UCSD-AML1 (cell line): Measurements from ENCODE around the gene ESD.
"Not testable (repeated sequence)": the region's sequence is repeated elsewhere in the genome, so short reads cannot be mapped to it uniquely, and the experiment has no call there.

Experiments
- DNase-seq: peaks from one replicate; lab custom pipeline; 2025; ENCODE audit not compliant: unreplicated experiment; lab: John Stamatoyannopoulos, UW

ESD gene

GRCh38 chr13:46795321-46795720, 1.6 kb downstream of the ESD start:
- no peak for DNase-seq

GRCh38 chr13:46783504-46783903, 13.5 kb downstream of the ESD start:
- DNase-seq: no peak

GRCh38 chr13:46782691-46783090, 14.3 kb downstream of the ESD start:
- DNase-seq: no peak

- no peak for DNase-seq
Measured at GRCh38 chr13:46782066-46782465, 14.9 kb downstream of the ESD start.

GRCh38 chr13:46778890-46779289, 18.1 kb downstream of the ESD start:
- DNase-seq: no peak

- DNase-seq: no peak
Measured at GRCh38 chr13:46778095-46778494, 18.9 kb downstream of the ESD start.

- no peak for DNase-seq
Measured at GRCh38 chr13:46775385-46776107, 21.4 kb downstream of the ESD start.

- no peak for DNase-seq
Measured at GRCh38 chr13:46773541-46773940, 23.4 kb downstream of the ESD start.

- no peak for DNase-seq
Measured at GRCh38 chr13:46771693-46772092, 25.3 kb downstream of the ESD start.

- not testable (repeated sequence) for DNase-seq
Measured at GRCh38 chr13:46769925-46770324, 27.0 kb downstream of the ESD start.

GRCh38 chr13:46761866-46762265, 35.1 kb downstream of the ESD start:
- DNase-seq: no peak

GRCh38 chr13:46761174-46761573, 35.8 kb downstream of the ESD start:
- no peak for DNase-seq

GRCh38 chr13:46759846-46760245, 37.1 kb downstream of the ESD start:
- DNase-seq: no peak

- DNase-seq: no peak
Measured at GRCh38 chr13:46757640-46758039, 39.3 kb downstream of the ESD start.

GRCh38 chr13:46756977-46757376, 40.0 kb downstream of the ESD start:
- no peak for DNase-seq

GRCh38 chr13:46755508-46755907, 41.5 kb downstream of the ESD start:
- not testable (repeated sequence) for DNase-seq

GRCh38 chr13:46754812-46755211, 42.1 kb downstream of the ESD start:
- DNase-seq: no peak

- DNase-seq: no peak
Measured at GRCh38 chr13:46753917-46754316, 43.0 kb downstream of the ESD start.

- DNase-seq: no peak
Measured at GRCh38 chr13:46753137-46753536, 43.8 kb downstream of the ESD start.

GRCh38 chr13:46751811-46752635, 44.9 kb downstream of the ESD start:
- peak; percentile 39 for DNase-seq

- DNase-seq: no peak
Measured at GRCh38 chr13:46749951-46750350, 47.0 kb downstream of the ESD start.

- no peak for DNase-seq
Measured at GRCh38 chr13:46748300-46748699, 48.7 kb downstream of the ESD start.
